NCI-H748 (cell line): ENCODE measurements around the gene GASK1B.

Experiments used
- DNase-seq: peaks from one replicate; lab custom pipeline; 2025; ENCODE audit not compliant: unreplicated experiment; lab: John Stamatoyannopoulos, UW

GASK1B gene

DNA sequence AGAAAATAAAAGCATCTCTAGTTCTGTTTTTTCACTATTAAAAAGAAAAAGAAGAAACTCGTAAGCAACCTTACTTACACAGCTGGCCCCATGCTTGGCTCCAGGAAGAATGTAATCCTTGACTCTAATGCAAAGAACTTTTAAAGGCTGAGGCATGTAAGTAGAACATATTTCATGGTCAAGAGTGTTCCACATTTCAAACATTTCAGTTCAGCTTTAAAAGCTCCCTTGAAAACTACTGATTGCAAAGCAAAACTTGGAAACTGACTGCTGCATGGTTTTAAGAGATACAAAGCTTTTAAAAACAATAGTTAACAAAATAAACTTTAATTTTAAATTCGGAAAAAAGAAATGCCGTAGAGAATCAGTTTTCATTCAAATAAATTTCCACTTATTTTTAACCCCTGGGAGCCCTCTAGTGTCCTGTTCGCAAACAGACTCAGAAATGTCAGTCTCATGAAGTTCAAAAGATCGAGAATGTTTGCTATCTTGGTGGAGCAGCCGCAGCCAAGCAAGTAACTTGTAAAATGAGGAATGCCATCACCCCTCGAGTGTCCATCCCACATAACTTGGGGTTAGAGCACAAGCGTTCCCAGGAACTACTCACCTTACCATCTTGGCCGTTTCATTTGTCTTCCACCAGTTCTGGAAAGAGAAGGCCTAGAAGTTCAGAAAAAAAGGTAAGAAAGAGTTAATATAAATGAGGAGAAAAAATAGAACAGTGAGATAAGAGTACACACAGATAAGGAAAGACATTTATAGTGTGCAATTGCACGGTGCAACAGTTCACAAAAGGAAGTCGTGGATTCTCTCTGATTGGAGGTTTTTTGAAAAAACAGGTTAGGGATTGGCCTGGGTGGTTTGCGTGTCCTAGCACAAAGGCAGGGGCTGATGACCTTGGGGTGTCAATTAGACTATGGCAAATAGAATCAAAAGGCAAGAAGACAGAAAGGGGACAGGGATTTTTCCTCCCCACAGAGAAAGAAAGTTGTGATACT, at the start of gene GASK1B:
Gene GASK1B (minus strand): TSS at position 765 of the 998 bp plus-strand sequence. CDS start 1,650 bp downstream, outside the sequence.
- peak; percentile 53 for DNase-seq

DNA sequence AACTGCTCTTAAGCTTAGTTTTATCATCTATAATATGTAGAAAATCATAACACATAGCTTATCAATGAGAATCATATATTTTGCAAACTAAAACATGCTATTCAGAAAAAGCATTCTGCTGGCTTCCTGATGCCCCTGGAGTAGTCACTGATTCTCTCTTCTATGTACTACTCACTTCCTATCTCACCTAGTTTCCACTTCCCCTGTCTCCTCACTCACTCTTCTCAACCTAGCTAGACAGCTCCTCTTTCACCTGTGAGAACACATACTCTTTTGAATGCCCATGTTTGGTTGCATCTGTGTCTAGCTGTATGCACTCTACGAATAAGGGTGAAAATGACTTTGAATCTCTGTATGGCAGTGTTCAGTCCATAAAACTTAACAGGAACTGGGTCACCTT, 46.8 kb upstream of the GASK1B start:
- DNase-seq, result no peak

DNA sequence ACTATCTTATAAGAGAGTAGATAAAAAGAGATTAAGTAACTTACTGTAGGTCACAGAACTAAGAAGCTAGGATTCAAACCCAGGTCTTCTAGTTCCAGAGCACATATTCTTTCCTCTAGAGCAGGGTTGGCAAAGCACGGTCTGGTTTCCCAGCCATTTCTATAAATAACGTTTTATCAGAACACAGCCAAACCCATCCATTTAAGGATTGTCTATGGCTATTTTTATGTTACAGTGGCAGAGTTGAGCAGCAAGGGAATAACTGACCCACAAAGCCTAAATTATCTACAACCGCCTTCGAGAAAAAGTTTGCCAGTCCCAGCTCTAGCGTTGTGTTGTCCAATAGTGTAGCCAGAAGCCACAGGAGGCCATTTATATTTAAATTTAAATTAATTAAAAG, 44.9 kb upstream of the GASK1B start:
- no peak for DNase-seq

DNA sequence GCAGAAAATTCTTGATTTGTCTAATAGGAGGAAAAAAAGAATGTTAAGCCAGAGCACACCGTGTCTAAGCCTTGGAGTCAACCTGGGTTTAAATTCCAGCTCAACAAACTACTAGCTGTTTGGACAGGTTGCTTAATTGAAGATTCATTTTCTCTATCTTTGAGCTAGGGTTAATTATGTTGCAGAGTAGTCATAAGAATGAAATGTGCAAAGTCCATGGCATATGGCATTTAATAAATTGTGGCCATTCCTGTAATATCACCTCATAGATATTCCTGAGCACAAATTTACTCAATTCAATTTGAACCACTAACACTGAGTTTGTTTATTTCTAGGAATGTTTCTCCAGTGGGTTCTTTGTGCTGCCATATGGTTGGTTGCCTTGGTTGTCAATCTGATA, 42.0 kb upstream of the GASK1B start:
- DNase-seq, result no peak

DNA sequence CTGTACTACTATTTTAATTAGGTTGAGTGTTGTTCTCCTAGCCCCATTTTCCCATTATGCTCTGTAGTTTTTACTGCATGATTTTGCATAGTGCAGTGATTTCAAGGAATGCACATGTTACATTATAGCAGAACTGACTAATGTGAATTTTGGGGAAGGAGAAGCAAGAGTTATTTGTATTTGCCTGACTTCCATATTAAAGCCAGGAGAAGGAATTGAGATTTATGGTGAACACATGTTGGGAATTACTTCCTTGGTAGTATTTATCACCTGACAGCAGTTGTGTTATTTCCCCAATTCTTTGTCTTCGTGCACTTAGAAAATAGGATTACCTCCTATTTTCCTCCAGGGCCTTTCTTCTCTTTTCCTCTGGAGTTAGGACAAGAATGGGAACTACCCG, 40.6 kb upstream of the GASK1B start:
- DNase-seq, result no peak

DNA sequence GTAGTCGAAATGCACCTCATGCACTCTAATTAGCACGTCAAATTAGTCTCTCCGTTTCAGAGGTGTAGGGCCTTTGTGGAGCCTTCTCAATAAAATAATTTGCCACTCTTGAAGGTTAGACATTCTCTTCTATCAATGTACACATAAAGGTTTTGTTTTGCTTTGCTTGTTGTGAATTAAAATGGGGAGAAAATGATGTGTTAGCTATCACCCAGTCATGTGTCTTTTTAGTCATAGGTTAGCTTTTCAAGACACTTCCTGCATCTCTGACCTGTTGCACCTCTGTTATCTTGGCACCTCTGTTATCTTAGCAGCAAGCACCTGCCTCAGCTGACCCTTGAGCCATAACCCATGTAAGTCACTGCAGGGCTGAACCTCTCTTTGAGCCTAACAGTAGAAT, 38.4 kb upstream of the GASK1B start:
- peak; percentile 44 for DNase-seq

DNA sequence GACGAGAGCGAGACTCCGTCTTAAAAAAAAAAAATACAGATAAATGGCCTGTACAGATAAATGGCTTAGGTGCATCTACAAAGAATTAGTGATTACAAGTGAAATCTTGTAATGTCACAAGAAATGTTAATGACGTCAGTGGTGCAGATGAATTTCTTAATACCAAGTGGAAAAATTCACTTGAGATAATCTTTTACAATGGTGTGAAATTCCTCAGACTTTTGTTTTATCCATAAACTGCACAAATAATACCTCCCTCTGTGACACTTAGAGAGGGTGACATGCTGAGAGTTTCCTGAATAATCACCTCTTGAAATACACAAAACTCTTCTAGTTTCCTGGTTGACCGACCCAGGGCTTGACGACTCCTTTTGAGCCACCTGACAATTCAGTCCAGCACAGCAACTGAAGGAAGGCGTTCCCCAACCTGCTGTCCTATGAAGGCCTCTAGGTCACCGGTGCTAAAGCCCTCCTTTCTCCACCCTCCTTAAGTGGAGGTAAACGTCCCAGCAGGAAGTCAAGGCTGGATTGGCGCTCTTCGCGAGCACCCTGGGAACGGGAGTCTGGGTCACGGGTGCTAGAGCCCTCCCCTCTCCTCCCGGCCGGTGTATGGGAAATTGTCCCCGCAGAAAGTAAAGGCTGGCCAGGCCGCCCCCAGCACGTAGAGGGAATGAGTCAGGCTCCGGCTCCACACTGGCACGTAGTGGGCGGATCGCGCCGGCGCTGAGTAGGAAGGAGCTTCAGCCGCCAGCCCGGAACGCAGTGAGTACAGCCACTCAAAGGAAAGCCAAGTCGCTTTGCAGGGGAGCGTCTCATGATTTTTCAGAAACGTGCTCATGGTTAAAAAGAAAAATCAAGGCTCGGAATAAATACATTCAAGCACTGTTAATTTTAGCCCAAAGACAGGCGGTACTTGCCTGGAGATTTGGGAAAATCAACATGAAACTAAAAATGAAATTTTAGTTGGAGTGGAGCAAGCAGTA, 37.3 kb upstream of the GASK1B start, which contains the start of gene TMEM144:
Gene TMEM144 (plus strand): TSS at position 662 of the 983 bp plus-strand sequence. CDS start 2,182 bp downstream, outside the sequence.
- DNase-seq, result peak; percentile 60

DNA sequence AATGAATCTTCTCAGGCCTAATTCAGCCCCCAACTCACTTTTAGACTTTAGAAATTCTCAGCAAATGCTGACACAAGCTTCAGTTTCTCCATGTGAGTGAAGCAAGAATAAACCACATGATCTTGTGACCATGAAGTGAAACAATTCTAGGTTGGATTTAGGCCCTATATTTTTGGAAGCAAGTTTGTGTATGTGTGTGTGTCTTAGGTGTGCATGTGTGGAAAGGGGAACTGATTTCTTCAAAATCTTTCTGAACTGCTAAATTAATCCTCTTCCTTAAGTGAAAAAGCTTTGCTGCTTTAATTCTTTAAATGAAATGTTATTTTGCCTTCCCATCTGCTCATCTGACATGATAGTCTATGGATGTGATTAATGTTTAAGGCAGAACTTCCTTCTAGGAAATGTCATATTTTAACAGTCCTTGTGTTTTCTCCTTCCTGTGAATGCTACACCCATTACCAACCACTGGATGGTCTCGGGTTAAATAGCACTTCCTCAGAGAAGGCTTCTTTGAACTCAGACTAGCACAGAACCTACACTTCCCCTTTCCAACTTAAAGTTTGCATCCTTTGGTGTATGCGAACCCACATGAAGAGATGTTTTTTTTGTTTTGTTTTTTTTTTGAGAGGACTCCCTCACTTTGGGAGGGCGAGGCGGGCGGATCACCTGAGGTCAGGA, 36.3 kb upstream of the GASK1B start:
- no peak for DNase-seq

DNA sequence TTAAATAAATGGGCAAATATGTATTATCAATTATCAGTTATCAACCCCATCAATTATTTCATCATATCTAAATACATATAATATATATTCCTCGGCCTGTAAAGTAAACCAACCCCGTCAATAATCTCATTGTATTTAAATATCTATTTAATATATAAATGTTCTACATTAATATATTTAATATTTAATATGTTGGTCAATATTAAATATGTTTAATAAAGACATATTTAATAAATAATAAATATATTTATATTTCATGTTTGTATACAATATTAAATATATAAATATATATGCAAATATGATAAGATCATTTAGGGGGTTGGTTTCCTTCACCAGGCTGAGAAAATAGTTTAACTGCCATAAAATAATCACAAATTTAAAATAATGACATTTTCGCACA, 31.1 kb upstream of the GASK1B start:
- no peak for DNase-seq

DNA sequence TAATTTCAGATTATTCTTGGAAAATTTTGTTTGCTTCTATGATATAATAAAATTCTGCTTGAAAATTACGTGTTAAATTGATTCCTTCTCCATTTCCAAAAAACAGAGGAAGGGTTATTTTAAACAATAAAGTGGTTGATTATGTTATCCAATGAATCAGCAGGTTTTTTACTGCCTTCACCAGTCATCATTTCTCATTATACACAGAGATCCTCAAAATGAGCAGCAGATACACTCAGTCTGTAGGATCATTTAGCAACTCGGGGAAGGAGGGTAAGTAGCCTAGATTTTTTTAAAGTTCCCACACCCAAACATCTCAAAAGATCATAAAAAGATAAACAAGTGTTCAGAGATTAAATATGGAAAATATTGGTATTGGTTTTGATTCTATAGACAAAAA, 30.6 kb upstream of the GASK1B start:
- DNase-seq, result no peak

DNA sequence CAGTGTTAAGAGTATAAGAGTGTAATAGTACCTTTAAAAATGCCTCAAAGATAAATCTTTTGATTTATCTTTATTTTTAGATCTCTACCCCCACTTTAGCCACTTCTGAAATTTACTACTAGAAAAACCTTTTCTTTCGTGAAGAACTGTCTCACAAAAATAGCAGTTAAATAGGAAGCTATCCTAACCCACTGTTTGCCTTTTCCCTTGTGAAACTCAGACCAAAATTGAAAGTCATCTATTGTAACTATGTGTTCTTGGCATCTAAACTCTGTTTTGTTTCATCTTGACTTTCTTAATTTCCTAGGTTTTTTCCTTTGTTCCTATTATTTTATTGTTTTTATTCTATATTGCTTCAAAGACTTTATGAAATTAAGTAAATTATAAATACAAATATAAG, 29.7 kb upstream of the GASK1B start:
- DNase-seq, result no peak

DNA sequence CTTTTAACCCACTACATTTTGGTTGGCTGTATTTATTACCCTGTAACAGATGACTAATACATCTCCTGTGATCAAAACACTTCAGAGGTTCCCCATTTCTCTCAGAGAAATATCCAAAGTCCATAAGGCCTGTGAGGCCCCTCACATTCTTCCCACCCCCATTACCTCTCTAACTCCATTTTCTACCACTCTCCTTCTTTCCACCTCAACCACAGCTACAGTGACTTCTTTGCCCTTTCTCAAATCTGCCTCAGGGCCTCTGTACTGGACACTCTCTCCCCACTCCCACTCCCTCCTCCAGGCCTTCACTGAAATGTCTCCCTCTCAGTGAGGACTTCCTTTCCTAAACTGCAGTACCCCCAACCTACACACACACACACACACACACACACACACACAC, 29.1 kb upstream of the GASK1B start:
- DNase-seq, result no peak

DNA sequence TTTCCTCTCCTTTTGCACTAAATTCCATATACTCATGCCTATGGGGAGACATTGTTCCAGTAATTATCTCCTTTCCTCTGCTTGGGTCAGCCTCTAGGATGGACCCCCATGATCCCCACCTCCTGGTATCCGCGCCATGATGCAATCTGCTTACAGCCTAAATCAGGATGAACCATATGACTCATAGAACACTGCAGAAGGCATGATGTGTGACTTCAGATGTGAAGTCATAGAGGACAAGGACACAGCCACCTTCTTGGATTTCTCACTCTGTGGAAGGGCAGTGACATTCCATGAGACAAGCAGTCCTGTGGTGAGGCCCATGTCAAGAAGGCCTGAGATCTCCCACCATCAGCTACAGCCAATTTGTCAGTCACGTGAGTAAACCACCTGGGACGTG, 28.5 kb upstream of the GASK1B start:
- DNase-seq, result no peak

DNA sequence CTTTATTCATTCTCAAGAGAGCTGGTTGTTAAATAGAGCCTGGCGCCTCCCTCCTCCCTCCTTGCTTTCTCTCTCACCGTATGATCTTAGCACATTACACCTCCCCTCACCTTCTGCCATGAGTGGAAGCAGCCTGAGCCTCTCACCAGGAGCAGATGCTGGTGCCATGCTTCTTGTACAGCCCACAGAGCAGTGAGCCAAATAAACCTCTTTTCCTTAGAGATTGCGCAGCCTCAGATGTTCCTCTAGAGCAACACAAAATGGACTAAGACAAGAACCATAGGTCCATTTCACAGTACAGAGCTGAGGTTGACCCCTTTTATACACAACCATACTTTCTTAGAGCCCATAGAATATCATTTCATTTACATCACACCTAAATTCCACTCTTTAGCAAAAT, 27.4 kb upstream of the GASK1B start:
- DNase-seq, result no peak

DNA sequence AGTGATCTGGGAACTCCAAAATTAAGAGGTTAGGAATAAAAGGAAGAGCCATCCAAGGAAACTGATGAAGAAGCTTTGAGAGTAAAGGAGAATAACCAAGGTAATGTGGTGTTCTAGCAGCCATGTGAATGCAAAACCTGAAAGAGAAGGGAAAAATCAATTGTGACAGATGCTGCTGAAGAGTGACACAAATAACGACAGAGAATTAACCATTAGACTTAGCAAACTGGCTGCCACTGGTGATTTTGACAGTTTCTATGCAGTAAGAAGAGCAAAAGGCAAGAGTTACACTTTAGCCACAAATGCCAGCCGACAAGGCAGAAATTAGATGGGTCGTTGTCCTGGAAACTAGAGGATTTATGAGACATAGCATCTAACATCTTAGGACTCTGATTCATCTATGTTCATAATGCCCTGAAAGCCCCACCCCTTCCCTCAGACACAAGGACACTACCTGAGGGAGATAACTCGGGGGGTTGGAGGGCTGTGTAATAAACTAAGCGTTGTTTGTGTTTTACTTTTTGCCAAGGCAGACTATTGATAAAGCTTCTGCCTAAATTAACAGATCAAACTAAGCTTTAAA, 24.5 kb upstream of the GASK1B start:
- no peak for DNase-seq

DNA sequence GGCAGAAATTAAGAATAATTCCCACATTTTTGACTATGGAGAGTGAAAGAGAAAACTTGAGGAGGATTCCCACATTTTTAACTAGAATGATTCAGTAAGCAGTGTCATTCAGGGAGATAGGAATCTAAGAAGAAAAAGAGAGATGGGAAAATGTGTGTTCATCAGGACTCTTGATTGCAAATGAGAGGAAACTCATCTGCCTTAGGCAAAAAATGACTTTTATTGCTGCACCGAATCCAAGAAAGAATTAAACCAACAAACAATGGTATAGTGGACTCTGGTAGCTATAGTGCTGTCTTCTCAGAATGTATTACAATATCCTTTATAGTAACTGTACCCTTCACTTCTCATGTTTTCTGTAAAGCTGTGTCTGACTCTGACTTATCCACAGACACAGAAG, 22.5 kb upstream of the GASK1B start:
- no peak for DNase-seq

DNA sequence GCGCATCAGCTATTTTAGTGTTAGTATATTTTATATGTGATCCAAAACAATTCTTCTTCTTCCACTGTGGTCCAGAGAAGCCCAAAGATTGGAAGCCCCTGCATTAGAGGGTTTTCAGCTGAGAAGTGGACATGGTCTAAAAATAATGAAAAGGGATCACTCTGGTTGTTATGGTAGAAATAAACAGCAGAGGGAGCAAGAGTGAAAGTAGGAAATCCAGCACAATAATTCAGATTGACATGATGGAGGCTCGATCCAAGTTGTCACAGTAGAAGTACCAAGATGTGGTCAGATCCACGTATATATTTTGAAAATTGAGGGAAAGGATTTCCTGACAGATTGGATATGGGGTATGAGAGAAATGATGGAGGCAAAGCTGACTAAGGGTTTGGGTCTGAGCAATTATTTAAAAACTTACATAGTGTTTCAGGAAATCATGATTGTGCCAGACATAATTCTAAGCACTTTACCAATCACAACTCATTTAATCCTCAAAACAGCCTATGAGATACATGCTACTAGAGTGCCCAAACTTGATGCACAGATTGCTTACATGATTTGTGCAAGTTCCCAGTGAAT, 20.4 kb upstream of the GASK1B start:
- peak; percentile 51 for DNase-seq

DNA sequence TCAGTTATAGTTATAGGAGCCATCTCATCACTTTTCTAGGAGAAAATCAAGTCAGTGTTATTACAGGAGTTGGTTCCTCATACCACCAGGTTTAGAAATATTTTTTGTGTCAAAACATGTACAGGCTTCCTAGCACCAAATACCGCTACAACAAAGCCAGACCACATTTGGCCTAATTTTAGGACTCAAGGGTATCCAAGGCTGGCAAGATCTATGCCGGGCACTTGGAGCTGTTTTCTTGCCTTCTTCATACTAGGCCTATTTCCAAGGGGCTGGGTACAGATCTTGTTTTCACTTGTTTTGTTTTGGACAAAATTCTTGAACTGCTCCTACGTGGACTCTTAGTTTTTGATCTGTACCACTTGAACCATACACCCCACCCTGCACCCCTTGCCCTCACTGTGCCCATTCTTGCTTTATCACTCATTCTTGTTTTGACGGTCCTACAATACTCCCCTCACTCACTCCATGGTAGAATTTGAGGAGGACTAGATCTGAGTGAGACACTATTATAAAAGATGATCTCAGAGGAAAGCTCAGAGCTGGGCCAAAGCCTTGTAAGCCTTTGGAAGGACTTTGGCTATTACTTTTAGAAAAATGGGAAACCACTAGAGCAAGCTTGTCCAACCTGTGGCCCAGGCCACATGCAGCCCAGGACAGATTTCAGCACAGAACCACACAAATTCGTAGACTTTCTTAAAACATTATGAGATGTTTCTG, 19.8 kb upstream of the GASK1B start:
- DNase-seq, result no peak

DNA sequence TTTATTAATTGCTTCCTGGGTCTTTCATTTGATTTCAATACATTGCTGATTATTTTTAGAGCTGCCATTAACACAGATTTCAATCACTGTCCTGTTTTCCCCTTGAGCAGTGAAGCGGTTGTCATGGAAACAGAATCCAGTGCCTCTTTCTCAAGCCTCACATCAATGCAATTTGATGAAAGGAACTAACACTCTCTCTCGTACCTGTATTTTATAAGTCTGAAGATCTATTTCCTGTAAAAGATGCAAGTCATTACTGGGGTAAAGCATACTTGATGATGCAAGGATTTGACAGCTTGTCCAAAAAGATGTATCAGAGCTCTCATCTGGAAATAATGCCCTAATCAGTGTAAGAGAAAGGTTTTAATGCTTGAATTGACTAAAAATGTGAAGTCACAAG, 17.9 kb upstream of the GASK1B start:
- peak; percentile 65 for DNase-seq

DNA sequence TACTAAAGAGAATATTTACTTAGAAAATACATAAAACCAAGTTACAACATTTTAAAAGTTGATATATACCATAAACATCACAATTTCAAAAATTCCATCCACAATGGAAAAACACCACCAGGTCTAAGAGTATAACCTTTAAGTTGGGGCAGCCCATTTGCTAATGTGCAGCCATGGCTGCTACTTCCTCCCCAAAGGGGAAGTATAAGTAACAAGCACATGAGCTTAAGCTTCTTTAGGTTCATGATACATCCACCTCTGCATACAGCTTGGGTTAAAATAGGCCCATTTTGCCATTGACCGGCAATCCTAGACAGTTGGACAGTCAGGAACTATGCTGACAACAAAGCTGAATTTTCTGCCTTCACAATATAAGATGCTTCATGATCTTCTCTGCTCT, 16.6 kb upstream of the GASK1B start:
- DNase-seq, result no peak
